HEK293 (cell line): ENCODE results near the gene ANXA2.

Experiments
- CTCF ChIA-PET: fragments of 350-600 bp; formaldehyde crosslinking; extraction: SDS; loops from one replicate; lab custom pipeline; 2021; ENCODE audit warnings: antibody characterized with exemption; lab: Yijun Ruan, JAX
- POLR2A ChIA-PET: fragments of 300-600 bp; formaldehyde crosslinking; extraction: SDS; loops from one replicate; lab custom pipeline; 2020; ENCODE audit warnings: antibody characterized with exemption, inconsistent platforms; lab: Yijun Ruan, JAX
- H3K27ac ChIP-seq: fragments of 200-500 bp; sonication (Bioruptor generic); 2 replicates; pipeline ENCODE4 v1.5.1; 2014; ENCODE audit warnings: low read depth, low read length, control low read depth, inconsistent platforms; ENCODE audit errors: extremely low read depth
- H3K36me3 ChIP-seq, 2 experiments: fragments of 200-500 bp in 1 of 2; sonication (Bioruptor generic) in 1 of 2; 1 replicate in 1 of 2; 2 replicates in 1 of 2; pipeline ENCODE4 v1.5.1; 2014 to 2017; ENCODE audit warnings: inconsistent platforms in 2 of 2, low read length in 2 of 2; ENCODE audit not compliant: control insufficient read depth in 2 of 2, insufficient read depth in 1 of 2
- H3K4me1 ChIP-seq: fragments of 200-500 bp; sonication (Bioruptor generic); 2 replicates; pipeline ENCODE4 v1.5.1; 2014; ENCODE audit warnings: mild to moderate bottlenecking, low read length, inconsistent platforms; ENCODE audit not compliant: control insufficient read depth, insufficient read depth
- H3K4me3 ChIP-seq: 2 replicates; pipeline ENCODE4 v1.5.1; 2011; ENCODE audit warnings: low read depth, mild to moderate bottlenecking, control low read depth, low read length, moderate library complexity
- H3K9me3 ChIP-seq: fragments of 200-500 bp; sonication (Bioruptor generic); 2 replicates; pipeline ENCODE4 v1.5.1; 2014; ENCODE audit warnings: low read depth, low read length, inconsistent platforms; ENCODE audit not compliant: control insufficient read depth, insufficient read depth
- HOXC10 ChIP-seq: sonication (generic); formaldehyde crosslinking; IDR thresholded peaks from 2 replicates; pipeline ENCODE4 v1.8.1; 2023; ENCODE audit warnings: mild to moderate bottlenecking, missing genetic modification reagents
- KLF1 ChIP-seq: fragments of 450-650 bp; formaldehyde crosslinking; IDR thresholded peaks from 2 replicates; pipeline ENCODE4 v1.5.1; 2016; ENCODE audit warnings: missing biosample characterization, missing genetic modification characterization
- KLF10 ChIP-seq: fragments of 450-650 bp; IDR thresholded peaks from 2 replicates; pipeline ENCODE4 v1.5.1; 2018; ENCODE audit warnings: missing biosample characterization, mild to moderate bottlenecking, missing genetic modification characterization
- KLF8 ChIP-seq: fragments of 450-650 bp; formaldehyde crosslinking; IDR thresholded peaks from 2 replicates; pipeline ENCODE4 v1.5.1; 2016; ENCODE audit warnings: missing biosample characterization, missing genetic modification characterization
- MZF1 ChIP-seq: fragments of 450-650 bp; formaldehyde crosslinking; IDR thresholded peaks from 2 replicates; pipeline ENCODE4 v1.5.1; 2017; ENCODE audit warnings: missing biosample characterization, missing genetic modification characterization, borderline replicate concordance
- ZBTB17 ChIP-seq: fragments of 450-650 bp; formaldehyde crosslinking; IDR thresholded peaks from 2 replicates; pipeline ENCODE4 v1.5.1; 2016; ENCODE audit warnings: missing biosample characterization, missing genetic modification characterization
- ZBTB20 ChIP-seq: fragments of 450-650 bp; formaldehyde crosslinking; IDR thresholded peaks from 2 replicates; pipeline ENCODE4 v1.5.1; 2016; ENCODE audit warnings: missing biosample characterization, missing genetic modification characterization
- ZBTB48 ChIP-seq: fragments of 450-650 bp; formaldehyde crosslinking; IDR thresholded peaks from 2 replicates; pipeline ENCODE4 v1.5.1; 2016; ENCODE audit warnings: missing biosample characterization, missing genetic modification characterization
- ZBTB8A ChIP-seq: fragments of 450-650 bp; formaldehyde crosslinking; IDR thresholded peaks from 2 replicates; pipeline ENCODE4 v1.5.1; 2016; ENCODE audit warnings: missing biosample characterization, missing genetic modification characterization
- ZNF10 ChIP-seq: fragments of 450-650 bp; formaldehyde crosslinking; IDR thresholded peaks from 2 replicates; pipeline ENCODE4 v1.5.1; 2017; ENCODE audit warnings: missing biosample characterization, missing genetic modification characterization
- ZNF133 ChIP-seq: fragments of 450-650 bp; formaldehyde crosslinking; IDR thresholded peaks from 2 replicates; pipeline ENCODE4 v1.5.1; 2016; ENCODE audit warnings: missing biosample characterization, missing genetic modification characterization
- ZNF211 ChIP-seq: fragments of 450-650 bp; formaldehyde crosslinking; IDR thresholded peaks from 2 replicates; pipeline ENCODE4 v1.5.1; 2016; ENCODE audit warnings: low read depth, missing biosample characterization, missing genetic modification characterization
- ZNF214 ChIP-seq: fragments of 450-650 bp; formaldehyde crosslinking; IDR thresholded peaks from 2 replicates; pipeline ENCODE4 v1.5.1; 2017; ENCODE audit warnings: missing biosample characterization, mild to moderate bottlenecking, missing genetic modification characterization, borderline replicate concordance
- ZNF311 ChIP-seq: fragments of 450-650 bp; formaldehyde crosslinking; IDR thresholded peaks from 2 replicates; pipeline ENCODE4 v1.5.1; 2017; ENCODE audit warnings: missing biosample characterization, missing genetic modification characterization, borderline replicate concordance
- ZNF335 ChIP-seq: fragments of 450-650 bp; formaldehyde crosslinking; conservative IDR thresholded peaks from 2 replicates; pipeline ENCODE4 v1.5.1; 2016; ENCODE audit warnings: missing biosample characterization, missing genetic modification characterization
- ZNF404 ChIP-seq: fragments of 450-650 bp; formaldehyde crosslinking; IDR thresholded peaks from 2 replicates; pipeline ENCODE4 v1.5.1; 2017; ENCODE audit warnings: missing biosample characterization, missing genetic modification characterization
- ZNF501 ChIP-seq: fragments of 450-650 bp; formaldehyde crosslinking; IDR thresholded peaks from 2 replicates; pipeline ENCODE4 v1.5.1; 2016; ENCODE audit warnings: missing biosample characterization, missing genetic modification characterization
- ZNF560 ChIP-seq: fragments of 450-650 bp; formaldehyde crosslinking; IDR thresholded peaks from 2 replicates; pipeline ENCODE4 v1.5.1; 2017; ENCODE audit warnings: missing biosample characterization, missing genetic modification characterization, borderline replicate concordance
- ZNF830 ChIP-seq: fragments of 450-650 bp; IDR thresholded peaks from 2 replicates; pipeline ENCODE4 v1.5.0; 2018; ENCODE audit warnings: missing biosample characterization, missing genetic modification characterization, low read depth, mild to moderate bottlenecking, moderate library complexity
- ZNF837 ChIP-seq: fragments of 450-650 bp; formaldehyde crosslinking; IDR thresholded peaks from 2 replicates; pipeline ENCODE4 v1.5.1; 2016; ENCODE audit warnings: missing biosample characterization, missing genetic modification characterization
- TF ChIP-seq, protein P1 (sequence below): fragments of 450-650 bp; formaldehyde crosslinking; optimal IDR thresholded peaks from 2 replicates; pipeline ENCODE3; 2016; ENCODE audit warnings: missing biosample characterization, mild to moderate bottlenecking, missing genetic modification characterization
- TF ChIP-seq, protein P2 (sequence below): fragments of 450-650 bp; formaldehyde crosslinking; IDR thresholded peaks from 2 replicates; pipeline ENCODE4 v1.5.1; 2016; ENCODE audit warnings: missing biosample characterization, missing genetic modification characterization, borderline replicate concordance
- TF ChIP-seq, protein P3 (sequence below): fragments of 450-650 bp; formaldehyde crosslinking; IDR thresholded peaks from 2 replicates; pipeline ENCODE4 v1.5.1; 2016; ENCODE audit warnings: missing biosample characterization, missing genetic modification characterization
- TF ChIP-seq, protein P4 (sequence below): fragments of 450-650 bp; formaldehyde crosslinking; IDR thresholded peaks from 2 replicates; pipeline ENCODE4 v1.5.1; 2016; ENCODE audit warnings: missing biosample characterization, missing genetic modification characterization
- TF ChIP-seq, protein P5 (sequence below): fragments of 450-650 bp; formaldehyde crosslinking; IDR thresholded peaks from 2 replicates; pipeline ENCODE4 v1.5.1; 2016; ENCODE audit warnings: missing biosample characterization, missing genetic modification characterization
- TF ChIP-seq, protein P6 (sequence below): fragments of 450-650 bp; formaldehyde crosslinking; IDR thresholded peaks from 2 replicates; pipeline ENCODE4 v1.5.1; 2017; ENCODE audit warnings: missing biosample characterization, missing genetic modification characterization

Gene ANXA2

DNA sequence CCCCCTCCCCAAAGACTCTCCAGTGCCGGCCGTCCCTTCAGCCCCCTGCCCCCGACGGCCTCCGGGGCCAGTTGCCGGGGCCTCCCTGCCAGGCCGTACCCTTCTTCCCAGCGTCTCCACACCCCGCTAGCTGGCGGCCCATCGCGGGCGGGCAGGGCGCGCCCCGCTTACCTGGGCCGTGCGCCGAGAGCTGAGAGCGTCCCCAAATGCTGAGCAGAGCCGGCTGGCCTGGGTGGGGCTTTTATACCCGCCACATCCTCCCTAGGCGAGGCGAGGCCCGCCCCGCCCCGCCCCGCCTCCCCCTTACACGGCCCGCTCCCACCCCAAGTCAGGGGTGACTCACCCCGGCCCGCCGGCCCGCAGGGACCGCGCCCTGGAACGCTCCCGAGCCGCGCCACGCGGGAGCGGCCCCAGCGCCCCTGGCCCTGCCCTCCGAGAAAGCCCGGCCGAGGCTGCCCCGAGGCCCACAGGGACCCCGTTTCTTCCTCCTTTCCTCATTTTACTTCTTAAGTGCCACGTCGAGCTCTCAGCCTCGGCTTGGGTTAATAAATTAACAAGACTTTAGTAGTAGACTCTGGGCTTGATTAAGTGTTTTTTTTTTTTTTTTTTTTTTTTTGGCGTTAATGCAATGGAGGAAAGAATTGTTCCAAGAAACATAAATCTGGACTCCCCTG, at the start of gene ANXA2:
ANXA2 (minus strand) TSS at position 215 of the 674 bp plus-strand sequence. CDS start 11,911 bp downstream, outside the sequence.
- TF ChIP-seq, protein P1, sequence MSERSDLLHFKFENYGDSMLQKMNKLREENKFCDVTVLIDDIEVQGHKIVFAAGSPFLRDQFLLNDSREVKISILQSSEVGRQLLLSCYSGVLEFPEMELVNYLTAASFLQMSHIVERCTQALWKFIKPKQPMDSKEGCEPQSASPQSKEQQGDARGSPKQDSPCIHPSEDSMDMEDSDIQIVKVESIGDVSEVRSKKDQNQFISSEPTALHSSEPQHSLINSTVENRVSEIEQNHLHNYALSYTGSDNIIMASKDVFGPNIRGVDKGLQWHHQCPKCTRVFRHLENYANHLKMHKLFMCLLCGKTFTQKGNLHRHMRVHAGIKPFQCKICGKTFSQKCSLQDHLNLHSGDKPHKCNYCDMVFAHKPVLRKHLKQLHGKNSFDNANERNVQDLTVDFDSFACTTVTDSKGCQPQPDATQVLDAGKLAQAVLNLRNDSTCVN = peak; percentile 67
- no peak for TF ChIP-seq ZNF560 (tag by site-specific recombination)
- peak; percentile 87; the same call in 1 of the 2 replicates for TF ChIP-seq MZF1 (tag by site-specific recombination)
- TF ChIP-seq ZBTB8A = no peak
- no peak for TF ChIP-seq ZNF133 (tag by site-specific recombination)
- TF ChIP-seq ZNF501 (tag by site-specific recombination) = no peak; the same call in 1 of the 2 replicates
- no peak for TF ChIP-seq ZNF10
- TF ChIP-seq KLF1 (tag by site-specific recombination) = peak; percentile 35
- TF ChIP-seq ZBTB17 = peak; percentile 60
- TF ChIP-seq, protein P2, sequence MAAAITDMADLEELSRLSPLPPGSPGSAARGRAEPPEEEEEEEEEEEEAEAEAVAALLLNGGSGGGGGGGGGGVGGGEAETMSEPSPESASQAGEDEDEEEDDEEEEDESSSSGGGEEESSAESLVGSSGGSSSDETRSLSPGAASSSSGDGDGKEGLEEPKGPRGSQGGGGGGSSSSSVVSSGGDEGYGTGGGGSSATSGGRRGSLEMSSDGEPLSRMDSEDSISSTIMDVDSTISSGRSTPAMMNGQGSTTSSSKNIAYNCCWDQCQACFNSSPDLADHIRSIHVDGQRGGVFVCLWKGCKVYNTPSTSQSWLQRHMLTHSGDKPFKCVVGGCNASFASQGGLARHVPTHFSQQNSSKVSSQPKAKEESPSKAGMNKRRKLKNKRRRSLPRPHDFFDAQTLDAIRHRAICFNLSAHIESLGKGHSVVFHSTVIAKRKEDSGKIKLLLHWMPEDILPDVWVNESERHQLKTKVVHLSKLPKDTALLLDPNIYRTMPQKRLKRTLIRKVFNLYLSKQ = no peak
- TF ChIP-seq, protein P3, sequence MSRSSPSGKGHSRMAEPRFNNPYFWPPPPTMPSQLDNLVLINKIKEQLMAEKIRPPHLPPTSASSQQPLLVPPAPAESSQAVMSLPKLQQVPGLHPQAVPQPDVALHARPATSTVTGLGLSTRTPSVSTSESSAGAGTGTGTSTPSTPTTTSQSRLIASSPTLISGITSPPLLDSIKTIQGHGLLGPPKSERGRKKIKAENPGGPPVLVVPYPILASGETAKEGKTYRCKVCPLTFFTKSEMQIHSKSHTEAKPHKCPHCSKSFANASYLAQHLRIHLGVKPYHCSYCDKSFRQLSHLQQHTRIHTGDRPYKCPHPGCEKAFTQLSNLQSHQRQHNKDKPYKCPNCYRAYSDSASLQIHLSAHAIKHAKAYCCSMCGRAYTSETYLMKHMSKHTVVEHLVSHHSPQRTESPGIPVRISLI (tag by site-specific recombination) = 0 out of 2 replicates have a peak, but pooled peaks have one; percentile 32
- peak; percentile 93 for TF ChIP-seq ZNF335 (tag by site-specific recombination)
- no peak for TF ChIP-seq ZNF837
- 0 out of 2 replicates have a peak, but pooled peaks have one; percentile 2 for TF ChIP-seq KLF8 (tag by site-specific recombination)
- no peak for TF ChIP-seq ZNF214 (tag by site-specific recombination)
- 0 out of 2 replicates have a peak, but pooled peaks have one; percentile 19 for TF ChIP-seq ZBTB20 (tag by site-specific recombination)
- no peak for TF ChIP-seq ZNF211 (tag by site-specific recombination)
- no peak for TF ChIP-seq ZNF830 (tag by site-specific recombination)
- TF ChIP-seq, protein P4, sequence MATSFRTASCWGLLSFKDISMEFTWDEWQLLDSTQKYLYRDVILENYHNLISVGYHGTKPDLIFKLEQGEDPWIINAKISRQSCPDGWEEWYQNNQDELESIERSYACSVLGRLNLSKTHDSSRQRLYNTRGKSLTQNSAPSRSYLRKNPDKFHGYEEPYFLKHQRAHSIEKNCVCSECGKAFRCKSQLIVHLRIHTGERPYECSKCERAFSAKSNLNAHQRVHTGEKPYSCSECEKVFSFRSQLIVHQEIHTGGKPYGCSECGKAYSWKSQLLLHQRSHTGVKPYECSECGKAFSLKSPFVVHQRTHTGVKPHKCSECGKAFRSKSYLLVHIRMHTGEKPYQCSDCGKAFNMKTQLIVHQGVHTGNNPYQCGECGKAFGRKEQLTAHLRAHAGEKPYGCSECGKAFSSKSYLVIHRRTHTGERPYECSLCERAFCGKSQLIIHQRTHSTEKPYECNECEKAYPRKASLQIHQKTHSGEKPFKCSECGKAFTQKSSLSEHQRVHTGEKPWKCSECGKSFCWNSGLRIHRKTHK = no peak
- TF ChIP-seq HOXC10 (CRISPR knock-in tag) = no peak
- TF ChIP-seq, protein P5, sequence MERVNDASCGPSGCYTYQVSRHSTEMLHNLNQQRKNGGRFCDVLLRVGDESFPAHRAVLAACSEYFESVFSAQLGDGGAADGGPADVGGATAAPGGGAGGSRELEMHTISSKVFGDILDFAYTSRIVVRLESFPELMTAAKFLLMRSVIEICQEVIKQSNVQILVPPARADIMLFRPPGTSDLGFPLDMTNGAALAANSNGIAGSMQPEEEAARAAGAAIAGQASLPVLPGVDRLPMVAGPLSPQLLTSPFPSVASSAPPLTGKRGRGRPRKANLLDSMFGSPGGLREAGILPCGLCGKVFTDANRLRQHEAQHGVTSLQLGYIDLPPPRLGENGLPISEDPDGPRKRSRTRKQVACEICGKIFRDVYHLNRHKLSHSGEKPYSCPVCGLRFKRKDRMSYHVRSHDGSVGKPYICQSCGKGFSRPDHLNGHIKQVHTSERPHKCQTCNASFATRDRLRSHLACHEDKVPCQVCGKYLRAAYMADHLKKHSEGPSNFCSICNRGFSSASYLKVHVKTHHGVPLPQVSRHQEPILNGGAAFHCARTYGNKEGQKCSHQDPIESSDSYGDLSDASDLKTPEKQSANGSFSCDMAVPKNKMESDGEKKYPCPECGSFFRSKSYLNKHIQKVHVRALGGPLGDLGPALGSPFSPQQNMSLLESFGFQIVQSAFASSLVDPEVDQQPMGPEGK (tag by site-specific recombination) = peak; percentile 12
- no peak for TF ChIP-seq ZNF404 (tag by site-specific recombination)
- TF ChIP-seq ZNF311 = no peak
- TF ChIP-seq ZBTB48 (tag by site-specific recombination) = no peak
- TF ChIP-seq, protein P6, sequence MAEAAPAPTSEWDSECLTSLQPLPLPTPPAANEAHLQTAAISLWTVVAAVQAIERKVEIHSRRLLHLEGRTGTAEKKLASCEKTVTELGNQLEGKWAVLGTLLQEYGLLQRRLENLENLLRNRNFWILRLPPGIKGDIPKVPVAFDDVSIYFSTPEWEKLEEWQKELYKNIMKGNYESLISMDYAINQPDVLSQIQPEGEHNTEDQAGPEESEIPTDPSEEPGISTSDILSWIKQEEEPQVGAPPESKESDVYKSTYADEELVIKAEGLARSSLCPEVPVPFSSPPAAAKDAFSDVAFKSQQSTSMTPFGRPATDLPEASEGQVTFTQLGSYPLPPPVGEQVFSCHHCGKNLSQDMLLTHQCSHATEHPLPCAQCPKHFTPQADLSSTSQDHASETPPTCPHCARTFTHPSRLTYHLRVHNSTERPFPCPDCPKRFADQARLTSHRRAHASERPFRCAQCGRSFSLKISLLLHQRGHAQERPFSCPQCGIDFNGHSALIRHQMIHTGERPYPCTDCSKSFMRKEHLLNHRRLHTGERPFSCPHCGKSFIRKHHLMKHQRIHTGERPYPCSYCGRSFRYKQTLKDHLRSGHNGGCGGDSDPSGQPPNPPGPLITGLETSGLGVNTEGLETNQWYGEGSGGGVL = peak; percentile 29
- TF ChIP-seq KLF10 (tag by site-specific recombination) = peak; percentile 45
- Histone ChIP-seq H3K4me1 (peaks cover 18% of the 10 kb centered on the region), H3K27ac (peak within 1 kb of the TSS; percentile 85), H3K4me3 (peak within 1 kb of the TSS; percentile 88), H3K36me3 (peaks cover 0 to 26% of the 10 kb centered on the region in 2 experiments; a peak in 2 of 3 replicates), H3K9me3 (no peaks in the 10 kb centered on the region)
- POLR2A ChIA-PET = interaction anchor here (0.6 to 1.4 kb wide), 10 partner anchors 10 to 393 kb away, joined by 3 to 11 read pairs (median 4); partner anchors contain the start of gene FOXB1
- CTCF ChIA-PET = no interaction called here
